ENCODE results near the gene ZC3H4. TPM values are rescaled to one million over a fixed set of nuclear protein-coding genes. Genes with fewer than 3 reads are reported as not detected.

ZC3H4 gene
- total and polyA plus RNA-seq, 10 of the 15 experiments (the other 5 are each of a cell fraction or from before 2014, with no cell fraction given): 5.1 to 86.3 (median 15.5) TPM

- peak overlapping the region; percentile 77 for H3K4me2 ChIP-seq (ENCODE audit: control insufficient read depth, insufficient read depth)
- ATAC-seq (no peak), DNase-seq (ENCODE audit: low read depth, low spot score) (no peak), FAIRE-seq (no peak)
- ChIA-PET RAD21 (ENCODE audit: unreplicated experiment) (no interaction called here), POLR2A (interaction anchor here (2.8 kb wide), 1 partner anchor 23 kb away, joined by 8 read pairs; the partner anchor contains the start of gene SAE1), SMC1A (ENCODE audit: uncharacterized antibody, unreplicated experiment) (interaction anchor here (0.7 to 1.9 kb wide), 3 partner anchors 11 to 208 kb away, joined by 3 to 6 read pairs (median 3); no protein-coding TSS in a partner anchor), CTCF (interaction anchor here (1.0 to 2.7 kb wide), 2 partner anchors 23 to 72 kb away, joined by 4 to 10 read pairs; partner anchors contain the start of gene SAE1)
- H3K9me3 ChIP-seq (replicated peaks; ENCODE audit: control insufficient read depth, insufficient read depth, low read length): no peaks in the 10 kb centered on the region
- H3K4me3 ChIP-seq: peak overlapping the region; percentile 98; the same call in 1 of the 2 replicates
- no peaks in the 10 kb centered on the region for H4K20me1 ChIP-seq (ENCODE audit: control insufficient read depth, insufficient read depth)
- peaks cover 88% of the 10 kb centered on the region for H3K79me2 ChIP-seq (ENCODE audit: control insufficient read depth, insufficient read depth, low read length)
- in situ Hi-C loops (cut with MboI) (no loop called here), intact Hi-C loops (cut with micrococcal nuclease; ENCODE audit: unreplicated experiment) (no loop called here)
- H3K27me3 ChIP-seq (replicated peaks in 1 of 2; ENCODE audit: control insufficient read depth in 2 of 2, insufficient read depth in 2 of 2, low read length in 1 of 2): no peaks in the 10 kb centered on the region
- BruUV-seq (replicated peaks): no TSS peak
- peaks cover 0 to 7% of the 10 kb centered on the region in 2 experiments; a peak in 2 of 4 replicates for H3K36me3 ChIP-seq (ENCODE audit: control insufficient read depth in 2 of 2, insufficient read depth in 2 of 2, low read length in 1 of 2)
- peaks cover 8% of the 10 kb centered on the region for H3K4me1 ChIP-seq (ENCODE audit: control insufficient read depth, insufficient read depth, low read length)
- H3K27ac ChIP-seq (ENCODE audit: control insufficient read depth, insufficient read depth): peak overlapping the region; percentile 17; the same call in 1 of the 2 replicates
- no peak overlapping the region for H2AFZ ChIP-seq (ENCODE audit: control insufficient read depth, low read depth, low read length)
- H3K9ac ChIP-seq (ENCODE audit: control insufficient read depth, insufficient read depth, low read length): peak overlapping the region; percentile 24; the same call in 1 of the 2 replicates
- WGBS (ENCODE audit: insufficient coverage, insufficient replicate concordance, low lambda C conversion rate, missing lambda C conversion rate): 67% methylated on average over 9 of the region's 9 CpGs
- no peak for TF ChIP-seq ZBTB33 (IDR thresholded peaks at IDR 0.05)
- TF ChIP-seq PBX3 (IDR thresholded peaks at IDR 0.05; ENCODE audit: insufficient replicate concordance, low read depth, low read length): peak; percentile 9
Measured at GRCh38 chr19:47107953-47108746, 5.4 kb downstream of the ZC3H4 start.

Data from GM12878 (cell line).